GM10266 (cell line): ENCODE measurements around the gene SLC46A3.
"Not testable (repeated sequence)": the region's sequence is repeated elsewhere in the genome, so short reads cannot be mapped to it uniquely, and the experiment has no call there.

Experiments used
- DNase-seq: peaks from one replicate; pipeline ENCODE4 v3.0.0; 2012; ENCODE audit errors: extremely low spot score
- TF ChIP-seq, protein P1 (sequence below): IDR thresholded peaks from 2 replicates; pipeline ENCODE4 v1.5.1; 2012; ENCODE audit warnings: mild to moderate bottlenecking, low read depth; ENCODE audit not compliant: control insufficient read depth, insufficient read depth; ENCODE audit errors: missing control alignments

Gene SLC46A3

DNA sequence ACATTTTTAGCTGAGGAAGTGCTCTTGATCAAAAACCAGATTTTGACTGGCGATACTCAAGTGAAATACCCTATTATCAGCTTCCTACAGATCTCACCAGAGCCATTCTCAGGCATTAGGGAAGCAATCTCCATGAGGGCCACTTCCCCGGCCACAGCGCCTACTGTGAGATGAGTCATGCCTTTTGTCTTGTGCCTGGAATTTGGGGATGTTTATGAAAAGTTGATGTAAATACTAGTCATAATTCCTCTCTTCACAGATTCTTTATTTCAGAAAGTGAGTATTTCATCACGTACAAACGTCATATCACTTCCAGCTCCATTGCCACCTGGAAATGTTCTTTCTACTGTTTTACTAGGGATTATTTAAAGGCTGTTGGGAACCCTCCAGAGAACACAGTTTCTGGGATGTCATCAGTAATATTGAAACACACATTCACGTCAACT is 25.3 kb upstream of the SLC46A3 start:
- TF ChIP-seq, protein P1, sequence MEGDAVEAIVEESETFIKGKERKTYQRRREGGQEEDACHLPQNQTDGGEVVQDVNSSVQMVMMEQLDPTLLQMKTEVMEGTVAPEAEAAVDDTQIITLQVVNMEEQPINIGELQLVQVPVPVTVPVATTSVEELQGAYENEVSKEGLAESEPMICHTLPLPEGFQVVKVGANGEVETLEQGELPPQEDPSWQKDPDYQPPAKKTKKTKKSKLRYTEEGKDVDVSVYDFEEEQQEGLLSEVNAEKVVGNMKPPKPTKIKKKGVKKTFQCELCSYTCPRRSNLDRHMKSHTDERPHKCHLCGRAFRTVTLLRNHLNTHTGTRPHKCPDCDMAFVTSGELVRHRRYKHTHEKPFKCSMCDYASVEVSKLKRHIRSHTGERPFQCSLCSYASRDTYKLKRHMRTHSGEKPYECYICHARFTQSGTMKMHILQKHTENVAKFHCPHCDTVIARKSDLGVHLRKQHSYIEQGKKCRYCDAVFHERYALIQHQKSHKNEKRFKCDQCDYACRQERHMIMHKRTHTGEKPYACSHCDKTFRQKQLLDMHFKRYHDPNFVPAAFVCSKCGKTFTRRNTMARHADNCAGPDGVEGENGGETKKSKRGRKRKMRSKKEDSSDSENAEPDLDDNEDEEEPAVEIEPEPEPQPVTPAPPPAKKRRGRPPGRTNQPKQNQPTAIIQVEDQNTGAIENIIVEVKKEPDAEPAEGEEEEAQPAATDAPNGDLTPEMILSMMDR: no peak
- DNase-seq: no peak

DNA sequence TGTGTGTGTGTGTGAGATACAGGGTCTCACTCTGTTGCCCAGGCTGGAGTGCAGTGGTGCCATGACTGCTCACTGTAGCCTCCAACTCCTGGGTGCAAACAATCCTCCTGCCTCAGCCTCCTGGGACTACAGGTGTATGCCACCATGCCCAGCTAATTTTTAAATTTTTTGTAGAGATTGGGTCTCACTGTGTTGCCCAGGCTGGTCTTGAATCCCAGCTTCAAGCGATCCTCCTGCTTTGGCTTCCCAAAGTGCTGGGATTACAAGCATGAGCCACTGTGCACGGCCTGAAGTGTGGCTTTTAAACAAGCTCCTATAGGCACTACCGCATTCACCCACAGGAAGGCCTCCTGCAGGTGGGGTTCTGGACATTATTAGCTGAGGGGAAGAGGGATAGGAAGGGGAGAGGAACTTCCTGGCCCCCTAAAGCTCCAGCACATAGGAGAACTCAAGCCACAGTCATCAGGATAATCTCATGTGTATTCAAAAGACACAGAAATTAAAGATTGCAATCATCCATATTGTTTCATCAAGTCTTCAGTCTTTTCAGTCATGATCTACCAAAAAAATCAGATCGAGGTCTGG is 24.8 kb upstream of the SLC46A3 start:
- TF ChIP-seq, protein P1: no peak
- no peak for DNase-seq

DNA sequence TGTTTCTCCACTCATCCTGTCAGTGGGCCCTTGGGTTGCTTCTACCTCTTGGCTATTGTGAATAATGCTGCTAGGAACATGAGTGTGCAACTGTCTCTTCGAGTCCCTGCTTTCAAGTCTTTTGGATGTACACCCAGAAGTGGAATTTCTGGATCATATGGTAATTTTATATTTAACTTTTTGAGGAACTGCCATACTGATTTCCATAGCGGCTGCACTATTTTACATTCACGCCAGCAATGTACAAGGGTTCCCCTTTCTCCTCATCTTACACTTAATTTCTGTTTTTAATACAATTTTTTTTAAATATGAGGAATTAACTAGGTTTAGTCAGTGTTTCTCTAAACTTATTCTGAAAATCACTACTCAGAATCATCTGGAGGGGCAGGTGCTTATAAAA is 24.2 kb upstream of the SLC46A3 start:
- no peak for DNase-seq
- TF ChIP-seq, protein P1: no peak

DNA sequence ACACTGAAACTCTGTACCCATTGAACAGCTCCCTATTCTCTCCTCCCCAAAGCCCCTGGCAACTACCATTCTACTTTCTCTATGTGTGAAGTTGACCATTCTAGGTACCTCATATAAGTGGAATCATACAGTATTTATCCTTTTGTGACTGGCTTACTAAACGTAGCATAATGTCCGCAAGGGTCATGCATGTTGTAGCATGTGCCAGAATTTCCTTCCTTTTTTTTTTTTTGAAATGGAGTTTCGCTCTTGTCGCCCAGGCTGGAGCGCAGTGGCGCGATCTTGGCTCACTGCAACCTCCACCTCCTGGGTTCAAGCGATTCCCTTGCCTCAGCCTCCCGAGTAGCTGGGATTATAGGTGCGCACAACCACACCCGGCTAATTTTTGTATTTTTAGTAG is 23.7 kb upstream of the SLC46A3 start:
- DNase-seq: not testable (repeated sequence)

DNA sequence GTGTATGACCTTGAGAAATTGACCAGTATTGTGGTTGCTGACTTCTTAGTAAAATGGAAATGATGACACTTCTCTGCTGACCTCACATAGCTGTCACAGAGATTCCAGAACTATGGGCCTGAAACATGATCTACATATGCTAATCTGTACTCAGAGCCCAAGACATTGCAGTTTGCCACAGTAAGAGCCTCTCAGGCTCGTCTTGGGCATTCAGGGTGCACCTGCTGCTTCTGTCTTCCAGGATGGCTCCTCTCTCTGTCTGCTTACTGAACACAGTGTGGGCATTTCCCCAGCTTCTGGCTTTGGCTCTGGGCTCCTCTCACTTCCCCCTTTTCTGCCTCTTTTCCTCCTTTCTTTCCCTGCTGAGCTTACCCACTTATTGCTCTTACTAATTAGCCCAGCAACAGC is 22.3 kb upstream of the SLC46A3 start:
- TF ChIP-seq, protein P1: no peak
- DNase-seq: peak; percentile 17

DNA sequence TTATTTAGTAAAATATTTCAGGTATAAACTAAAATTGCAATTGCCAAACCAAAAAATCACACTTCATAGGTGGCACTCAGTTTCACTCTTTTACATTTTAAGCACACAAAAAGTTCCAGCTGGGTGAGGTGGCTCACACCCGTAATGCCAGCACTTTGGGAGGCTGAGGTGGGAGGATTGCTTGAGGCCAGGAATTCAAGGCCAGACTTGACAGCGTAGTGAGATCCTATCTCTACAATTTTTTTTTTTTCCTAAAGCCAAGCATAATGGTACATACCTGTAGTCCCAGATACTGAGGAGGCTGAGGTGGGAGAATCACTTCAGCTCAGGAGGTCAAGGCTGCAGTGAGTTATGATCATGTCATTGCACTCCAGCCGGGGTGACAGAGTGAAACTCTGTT is 20.6 kb upstream of the SLC46A3 start:
- no peak for DNase-seq
- TF ChIP-seq, protein P1: no peak

DNA sequence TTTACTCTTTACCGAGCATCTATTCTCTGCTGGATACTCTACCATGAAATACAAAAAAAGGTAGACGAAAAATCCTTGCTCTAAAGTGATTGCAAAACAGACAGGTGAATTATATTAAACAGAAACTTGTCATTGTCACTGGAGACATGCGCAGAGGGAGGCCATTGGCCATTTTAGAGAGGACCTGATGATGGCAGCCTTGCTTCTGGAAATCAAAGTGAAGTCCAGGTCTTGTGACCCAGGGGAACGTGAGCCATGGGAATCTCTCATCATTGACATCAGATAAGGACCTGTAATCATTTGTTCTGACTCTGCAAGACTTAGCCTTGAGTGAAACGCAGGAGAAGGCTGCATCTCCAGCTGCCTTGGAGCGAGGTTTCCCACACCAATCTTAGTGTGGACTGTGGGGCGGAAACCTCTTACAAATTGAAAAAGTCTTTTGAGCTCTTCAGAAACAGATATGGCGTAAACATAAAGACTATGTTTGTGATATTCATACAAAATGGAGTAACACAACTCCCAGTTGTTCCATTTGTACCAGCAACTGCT is 16.8 kb upstream of the SLC46A3 start:
- TF ChIP-seq, protein P1: no peak
- no peak for DNase-seq

DNA sequence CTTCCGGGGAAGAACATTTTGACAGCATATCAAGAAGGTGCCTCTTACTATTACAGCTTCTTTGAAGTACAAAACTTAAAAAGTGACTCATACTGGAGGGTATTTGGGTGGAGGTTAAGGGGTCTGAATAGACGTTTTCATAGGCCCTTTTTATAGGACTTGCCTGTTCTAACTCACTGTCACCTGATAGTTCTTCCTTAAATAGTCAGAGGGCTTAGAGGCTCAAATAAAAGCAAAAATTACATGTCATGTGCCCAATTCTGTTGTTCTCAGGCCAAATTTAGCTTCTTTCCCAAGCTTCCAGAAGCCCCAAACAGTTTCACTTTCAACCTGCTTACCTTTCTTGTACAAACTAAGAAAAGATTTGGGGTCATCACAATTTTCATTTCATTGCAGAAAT is 16.1 kb upstream of the SLC46A3 start:
- no peak for DNase-seq
- TF ChIP-seq, protein P1: no peak
